Uterus (tissue), 4 donors: ENCODE measurements around the gene ST7. TPM values are rescaled to one million over a fixed set of nuclear protein-coding genes. Genes with fewer than 3 reads are reported as not detected.

ENCODE experiments used
- DNase-seq, 2 donors: peaks; one replicate each; pipeline ENCODE4 v3.0.0-alpha.2; 2019 to 2020
- H3K27ac ChIP-seq, 2 donors: fragments of 200-600 bp; sonication (generic); 1 replicate in 1 of 2; 2 replicates in 1 of 2; pipeline ENCODE4 v1.5.1; 2016 to 2018
- H3K27me3 ChIP-seq, 2 donors: fragments of 200-600 bp; sonication (generic); one replicate each; pipeline ENCODE4 v1.5.1; 2018 to 2019; ENCODE audit warnings: control low read depth in 1 of 2
- H3K36me3 ChIP-seq, 2 donors: fragments of 200-600 bp; sonication (generic); one replicate each; pipeline ENCODE4 v1.5.1; 2019; ENCODE audit warnings: control low read depth in 1 of 2
- H3K4me1 ChIP-seq, 2 donors: fragments of 200-600 bp; sonication (generic); one replicate each; pipeline ENCODE4 v1.5.1; 2018 to 2019; ENCODE audit warnings: control low read depth in 1 of 2
- H3K4me3 ChIP-seq, 2 donors: fragments of 200-600 bp; sonication (generic); 1 replicate in 1 of 2; 2 replicates in 1 of 2; pipeline ENCODE4 v1.5.1; 2018 to 2019; ENCODE audit warnings: mild to moderate bottlenecking in 1 of 2
- H3K9me3 ChIP-seq, 2 donors: fragments of 200-600 bp; sonication (generic); one replicate each; pipeline ENCODE4 v1.5.1; 2019; ENCODE audit warnings: control low read depth in 1 of 2
- POLR2A ChIP-seq, 2 donors: fragments of 450-650 bp; IDR thresholded peaks; one replicate each; pipeline ENCODE4 v1.6.1; 2016; ENCODE audit warnings: antibody characterized with exemption in 2 of 2, mild to moderate bottlenecking in 1 of 2, moderate library complexity in 1 of 2
- intact Hi-C: fragments of 100-400 bp; cut with DNase I; formaldehyde crosslinking; loops from one replicate; pipeline ENCODE4 v1.15.1; 2023; ENCODE audit warnings: low total_unique reads
- total RNA-seq, 4 donors: library from RNA; depleted of rRNA in 3 of 4; stranded (reverse); fragments of >200 nt in 3 of 4; gene quantifications; one replicate each; pipeline versions ENCODE4 v1.1.0 to v1.2.4, GENCODE V29; 2014 to 2023
- TF ChIP-seq, protein P1 (sequence below), 4 experiments: fragments of 200-600 bp in 2 of 4; fragments of 450-650 bp in 2 of 4; sonication (generic) in 2 of 4; IDR thresholded peaks; one replicate each; pipeline ENCODE4 v1.5.1; 2016 to 2019; ENCODE audit warnings: antibody characterized with exemption in 4 of 4, mild to moderate bottlenecking in 2 of 4, moderate library complexity in 1 of 4
- donor health status: DM: yes; HTN: yes; CAD: no.

The ST7 gene
- total RNA-seq, 4 donors from 2014 or later, result 27.4 to 41.0 (median 31.4) TPM

DNA sequence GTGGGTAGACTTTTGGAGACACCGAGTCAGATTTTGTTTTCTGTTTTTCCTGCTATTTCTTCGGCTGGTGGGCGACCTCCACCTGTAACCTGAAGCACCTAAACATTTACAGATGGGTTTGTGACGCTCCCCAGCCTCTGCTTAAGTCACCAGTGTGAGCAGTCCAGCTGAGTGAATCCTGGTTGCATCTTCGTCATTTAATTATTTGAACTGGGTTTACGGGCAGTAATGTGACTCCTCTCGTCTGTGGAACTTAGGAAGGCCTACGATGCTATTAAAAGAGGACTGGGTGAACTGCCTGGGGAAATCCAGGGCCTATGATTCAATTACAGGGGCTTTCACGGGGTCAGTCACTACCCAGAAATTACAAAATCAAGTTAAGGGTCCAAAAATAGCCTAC is 317.1 kb downstream of the ST7 start:
- H3K27ac ChIP-seq, result peak overlapping the region; percentile 26 to 38
- DNase-seq, result no peak
- no peaks in the 10 kb centered on the region for H3K36me3 ChIP-seq
- no peaks in the 10 kb centered on the region for H3K9me3 ChIP-seq
- H3K27me3 ChIP-seq, result no peaks in the 10 kb centered on the region
- intact Hi-C loops, result no loop called here
- TF ChIP-seq, protein P1, sequence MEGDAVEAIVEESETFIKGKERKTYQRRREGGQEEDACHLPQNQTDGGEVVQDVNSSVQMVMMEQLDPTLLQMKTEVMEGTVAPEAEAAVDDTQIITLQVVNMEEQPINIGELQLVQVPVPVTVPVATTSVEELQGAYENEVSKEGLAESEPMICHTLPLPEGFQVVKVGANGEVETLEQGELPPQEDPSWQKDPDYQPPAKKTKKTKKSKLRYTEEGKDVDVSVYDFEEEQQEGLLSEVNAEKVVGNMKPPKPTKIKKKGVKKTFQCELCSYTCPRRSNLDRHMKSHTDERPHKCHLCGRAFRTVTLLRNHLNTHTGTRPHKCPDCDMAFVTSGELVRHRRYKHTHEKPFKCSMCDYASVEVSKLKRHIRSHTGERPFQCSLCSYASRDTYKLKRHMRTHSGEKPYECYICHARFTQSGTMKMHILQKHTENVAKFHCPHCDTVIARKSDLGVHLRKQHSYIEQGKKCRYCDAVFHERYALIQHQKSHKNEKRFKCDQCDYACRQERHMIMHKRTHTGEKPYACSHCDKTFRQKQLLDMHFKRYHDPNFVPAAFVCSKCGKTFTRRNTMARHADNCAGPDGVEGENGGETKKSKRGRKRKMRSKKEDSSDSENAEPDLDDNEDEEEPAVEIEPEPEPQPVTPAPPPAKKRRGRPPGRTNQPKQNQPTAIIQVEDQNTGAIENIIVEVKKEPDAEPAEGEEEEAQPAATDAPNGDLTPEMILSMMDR (IDR thresholded peaks at IDR 0.05), result no peak
- no peak for TF ChIP-seq POLR2A (IDR thresholded peaks at IDR 0.05)
- H3K4me1 ChIP-seq, result no peaks in the 10 kb centered on the region
- H3K4me3 ChIP-seq, result no peak overlapping the region

GRCh38 chr7:117271566-117271965 is 318.3 kb downstream of the ST7 start:
- TF ChIP-seq, protein P1 (IDR thresholded peaks at IDR 0.05), result no peak
- no peak for TF ChIP-seq POLR2A (IDR thresholded peaks at IDR 0.05)
- H3K4me1 ChIP-seq, result no peaks in the 10 kb centered on the region
- no peaks in the 10 kb centered on the region for H3K27me3 ChIP-seq
- H3K4me3 ChIP-seq, result no peak overlapping the region
- no peak for DNase-seq
- H3K27ac ChIP-seq, result peak overlapping the region in 1 of 2 donors; percentile 47
- intact Hi-C loops, result no loop called here
- no peaks in the 10 kb centered on the region for H3K36me3 ChIP-seq
- H3K9me3 ChIP-seq, result no peaks in the 10 kb centered on the region

- no peaks in the 10 kb centered on the region for H3K36me3 ChIP-seq
- TF ChIP-seq POLR2A (IDR thresholded peaks at IDR 0.05), result no peak
- TF ChIP-seq, protein P1 (IDR thresholded peaks at IDR 0.05), result no peak
- no peaks in the 10 kb centered on the region for H3K9me3 ChIP-seq
- H3K27me3 ChIP-seq, result no peaks in the 10 kb centered on the region
- H3K27ac ChIP-seq, result peak overlapping the region; percentile 24 to 77
- intact Hi-C loops, result no loop called here
- no peak for DNase-seq
- no peak overlapping the region for H3K4me3 ChIP-seq
- H3K4me1 ChIP-seq, result no peaks in the 10 kb centered on the region
Measured at GRCh38 chr7:117272017-117272759, 318.9 kb downstream of the ST7 start.

GRCh38 chr7:117273325-117273724 is 320.0 kb downstream of the ST7 start:
- peak overlapping the region; percentile 67 to 77 for H3K27ac ChIP-seq
- DNase-seq, result no peak
- H3K36me3 ChIP-seq, result no peaks in the 10 kb centered on the region
- intact Hi-C loops, result no loop called here
- H3K9me3 ChIP-seq, result no peaks in the 10 kb centered on the region
- H3K4me3 ChIP-seq, result no peak overlapping the region
- no peaks in the 10 kb centered on the region for H3K4me1 ChIP-seq
- H3K27me3 ChIP-seq, result no peaks in the 10 kb centered on the region
- TF ChIP-seq, protein P1 (IDR thresholded peaks at IDR 0.05), result no peak
- TF ChIP-seq POLR2A (IDR thresholded peaks at IDR 0.05), result no peak

DNA sequence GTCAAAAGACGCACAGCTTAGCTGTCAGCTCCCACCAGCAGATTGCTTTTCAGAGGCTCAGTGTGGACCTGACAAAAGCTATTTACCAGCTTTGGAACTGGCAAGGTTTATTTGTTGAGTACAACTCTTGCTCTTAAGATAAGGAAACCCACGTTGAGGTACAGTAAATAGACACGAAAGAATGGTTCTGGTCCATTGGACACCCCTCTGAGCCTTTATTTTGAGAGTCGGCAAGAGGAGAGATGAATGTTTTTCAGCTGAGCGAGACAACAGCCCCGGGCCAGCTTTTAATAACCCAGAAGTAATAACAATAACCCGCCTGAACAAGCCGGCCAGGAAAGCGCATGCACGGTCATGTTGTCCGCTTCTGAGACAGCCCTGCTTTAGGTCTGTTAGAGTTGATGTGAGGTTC is 320.5 kb downstream of the ST7 start:
- Histone ChIP-seq H3K4me1 (no peaks in the 10 kb centered on the region), H3K36me3 (no peaks in the 10 kb centered on the region), H3K27me3 (no peaks in the 10 kb centered on the region), H3K27ac (peak overlapping the region; percentile 67 to 77), H3K9me3 (no peaks in the 10 kb centered on the region), H3K4me3 (no peak overlapping the region)
- peak in 1 of 2 donors; percentile 39 for DNase-seq
- TF ChIP-seq, protein P1 (IDR thresholded peaks at IDR 0.05), result no peak
- no peak for TF ChIP-seq POLR2A (IDR thresholded peaks at IDR 0.05)
- intact Hi-C loops, result no loop called here
